Activated CD4-positive, alpha-beta T cell treated with anti-CD3 and anti-CD28 coated beads, Interleukin-2, amount 50 U/mL, for 48 hours (primary cell): ENCODE results near the gene HSD17B2.
"Not testable (repeated sequence)": the region's sequence is repeated elsewhere in the genome, so short reads cannot be mapped to it uniquely, and the experiment has no call there.

Experiments
- DNase-seq, 2 experiments: peaks; one replicate each; pipeline ENCODE4 v3.0.0-alpha.2; 2020

The HSD17B2 gene

DNA sequence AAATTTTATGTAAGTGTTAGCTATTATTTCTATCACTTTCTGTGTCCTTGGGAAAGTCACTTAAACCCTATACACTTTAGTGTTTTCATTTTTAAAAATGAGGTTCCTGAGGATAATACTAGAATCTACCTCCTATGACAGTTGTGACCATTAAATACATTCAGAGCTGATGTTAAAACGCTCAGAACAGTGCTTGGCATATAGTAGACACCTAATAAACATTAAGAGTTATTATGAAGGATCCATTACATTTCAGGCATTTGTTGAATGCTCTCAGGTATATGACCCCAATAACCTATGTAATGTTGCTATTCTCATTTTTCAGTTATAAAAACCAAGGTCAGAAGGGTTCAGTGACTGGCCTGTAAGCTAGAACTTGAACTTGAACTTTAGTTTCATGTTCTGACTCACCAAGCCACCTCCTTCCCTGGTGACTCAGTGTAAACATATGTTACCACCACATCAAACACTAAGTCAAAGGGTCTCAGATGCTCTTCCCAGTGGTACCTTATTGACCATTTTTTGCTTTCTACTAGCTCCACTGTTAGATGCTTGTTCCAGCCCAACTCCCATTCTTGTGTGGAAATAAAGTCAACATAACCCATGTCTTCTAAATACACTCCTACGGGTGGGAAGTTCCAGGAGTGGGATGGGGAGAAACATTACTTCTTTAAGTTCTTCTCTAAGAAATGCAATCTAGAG, 47.6 kb downstream of the HSD17B2 start:
- no peak for DNase-seq

DNA sequence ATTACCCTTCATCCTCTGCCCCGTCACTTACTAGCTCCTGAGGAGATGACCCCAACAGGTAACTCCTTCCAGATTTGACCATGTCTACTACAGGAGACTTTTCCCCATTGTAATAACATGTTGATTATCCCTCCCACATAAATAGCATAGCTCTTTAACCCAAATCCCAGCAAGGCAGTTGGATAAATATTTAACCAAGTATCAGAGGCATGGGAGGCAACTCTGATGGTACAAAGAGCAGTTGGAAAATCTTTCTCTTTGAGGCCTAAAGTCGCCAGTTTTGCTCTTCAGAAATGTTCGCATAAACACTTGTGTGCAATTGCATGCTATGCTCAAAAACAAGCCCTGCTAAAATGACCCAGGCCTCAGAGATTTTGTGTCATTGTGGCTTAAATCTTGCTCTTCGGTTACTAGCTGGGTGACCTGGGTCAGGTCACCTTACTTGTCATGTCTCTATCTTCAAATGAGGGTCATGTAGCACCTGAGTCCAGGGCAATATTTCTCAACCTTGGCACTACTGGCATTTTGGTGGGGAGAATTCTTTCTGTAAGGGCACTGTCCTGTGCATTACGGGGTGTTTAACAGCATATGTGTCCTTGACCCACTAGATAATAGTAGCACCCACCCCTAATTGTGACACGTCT, 48.8 kb downstream of the HSD17B2 start:
- DNase-seq = no peak

DNA sequence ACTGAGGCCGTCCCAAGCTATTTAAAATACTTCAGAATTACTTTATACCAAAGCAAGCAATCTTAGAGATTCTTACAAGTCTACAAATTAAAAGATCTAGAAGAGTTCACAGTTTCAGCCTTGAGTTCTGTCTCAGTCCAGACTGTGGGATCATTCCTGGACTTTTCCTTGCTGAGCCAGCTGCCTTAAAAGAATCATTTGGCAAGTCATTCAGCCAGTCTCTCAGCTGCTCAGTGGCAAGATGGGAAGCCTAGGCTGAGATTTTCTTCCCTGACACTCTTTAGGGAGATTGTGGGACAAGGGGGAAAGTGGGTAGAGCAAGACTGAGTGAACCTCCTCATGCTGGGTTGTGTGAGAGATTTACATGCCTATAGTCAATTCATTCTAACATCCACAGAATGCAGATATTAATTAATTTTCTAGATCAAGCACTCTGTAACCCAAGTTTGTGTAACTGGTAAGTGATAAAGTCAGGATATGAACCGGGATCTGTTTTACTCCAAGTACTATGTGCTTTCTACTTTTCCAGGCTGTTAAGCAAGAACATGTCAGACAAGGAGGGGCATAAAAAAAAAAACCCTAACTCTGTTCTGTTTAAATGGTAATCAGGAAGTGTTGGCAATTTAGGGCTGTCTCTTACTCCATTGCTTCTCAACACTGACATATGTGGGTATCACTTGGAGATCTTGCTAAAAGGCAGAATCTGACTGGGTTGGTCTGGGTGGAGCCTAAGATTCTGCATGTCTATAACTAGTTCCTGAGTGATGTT, 50.1 kb downstream of the HSD17B2 start:
- no peak for DNase-seq

DNA sequence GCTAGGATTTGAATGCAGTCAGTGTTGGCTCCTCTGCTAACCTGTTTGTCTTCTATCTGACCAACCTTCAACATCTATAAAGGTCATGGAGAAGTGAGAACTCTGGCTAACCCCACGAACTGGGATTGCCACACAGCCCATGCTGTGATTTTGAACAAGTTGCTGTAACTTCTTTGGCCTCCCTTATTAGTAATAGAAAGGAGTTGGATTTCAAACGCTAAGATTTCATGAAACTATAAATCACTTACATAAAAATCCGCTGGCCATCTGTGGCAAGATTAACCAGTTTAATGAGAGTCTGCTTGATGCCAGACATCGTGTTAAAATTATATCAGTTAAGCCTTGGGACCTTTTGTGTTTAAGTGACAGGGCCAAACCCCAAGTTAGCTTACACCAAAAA, 53.4 kb downstream of the HSD17B2 start:
- no peak for DNase-seq

DNA sequence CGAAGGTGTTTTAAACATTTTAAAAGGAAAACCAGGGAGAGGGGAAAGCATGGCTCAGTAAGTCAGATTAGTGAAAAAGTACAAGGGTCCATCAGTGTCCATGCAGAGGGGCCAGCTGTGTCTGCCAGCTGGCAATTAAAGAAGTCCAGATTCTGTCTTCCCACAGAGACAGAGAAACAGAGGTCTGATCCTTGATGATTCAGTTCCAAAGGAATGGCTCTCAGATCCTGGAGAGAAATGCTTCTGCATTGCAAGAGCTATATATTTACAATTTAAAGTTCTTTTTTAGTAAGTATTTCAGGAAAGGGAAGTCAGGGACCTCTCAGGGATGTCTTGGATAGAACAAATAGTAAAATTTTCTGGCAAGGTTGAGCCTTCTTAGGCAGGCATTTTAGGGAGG, 56.2 kb downstream of the HSD17B2 start:
- DNase-seq = no peak

DNA sequence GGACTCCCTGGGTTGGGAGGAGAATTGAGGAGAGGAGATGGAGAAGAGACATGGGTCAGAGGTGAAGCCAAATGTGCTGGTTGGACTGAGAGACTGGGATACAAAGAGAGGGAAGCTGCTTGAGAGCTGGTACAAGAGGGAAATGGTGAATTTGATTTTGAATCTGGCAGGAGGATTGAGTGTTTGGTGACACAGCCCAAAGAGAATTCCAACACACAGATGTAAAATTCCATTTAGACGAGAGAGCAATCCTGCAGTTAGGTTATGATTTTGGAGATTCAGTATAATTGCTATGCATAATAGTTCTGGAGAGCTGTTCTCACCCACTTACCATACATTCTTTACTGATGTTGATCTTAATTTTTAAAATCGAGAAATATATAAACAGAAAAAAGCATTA, 57.7 kb downstream of the HSD17B2 start:
- no peak for DNase-seq

DNA sequence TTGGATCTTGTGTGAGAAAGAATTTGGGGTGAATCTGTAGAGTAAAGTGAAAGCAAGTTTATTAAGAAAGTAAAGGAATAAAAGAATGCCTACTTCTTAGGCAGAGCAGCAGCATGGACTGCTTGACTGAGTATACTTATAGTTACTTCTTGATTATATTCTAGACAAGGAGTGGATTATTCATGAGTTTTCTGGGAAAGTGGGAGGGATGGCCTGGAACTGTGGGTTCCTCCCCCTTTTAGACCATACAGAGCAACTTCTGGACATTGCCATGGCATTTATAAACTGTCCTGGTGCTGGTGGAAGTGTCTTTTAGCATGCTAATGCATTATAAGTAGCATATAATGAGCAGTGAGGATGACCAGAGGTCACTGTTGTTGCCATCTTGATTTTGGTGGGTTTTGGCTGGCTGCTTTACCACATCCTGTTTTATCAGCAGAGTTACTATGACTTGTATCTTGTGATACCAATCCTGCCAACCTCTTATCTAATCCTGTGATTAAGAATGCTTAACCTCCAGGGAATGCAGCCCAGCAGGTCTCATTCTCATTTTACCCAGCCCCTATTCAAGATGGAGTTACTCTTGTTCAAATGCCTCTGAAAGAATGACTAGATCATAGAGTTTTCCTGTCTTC, 58.7 kb downstream of the HSD17B2 start:
- DNase-seq = no peak

DNA sequence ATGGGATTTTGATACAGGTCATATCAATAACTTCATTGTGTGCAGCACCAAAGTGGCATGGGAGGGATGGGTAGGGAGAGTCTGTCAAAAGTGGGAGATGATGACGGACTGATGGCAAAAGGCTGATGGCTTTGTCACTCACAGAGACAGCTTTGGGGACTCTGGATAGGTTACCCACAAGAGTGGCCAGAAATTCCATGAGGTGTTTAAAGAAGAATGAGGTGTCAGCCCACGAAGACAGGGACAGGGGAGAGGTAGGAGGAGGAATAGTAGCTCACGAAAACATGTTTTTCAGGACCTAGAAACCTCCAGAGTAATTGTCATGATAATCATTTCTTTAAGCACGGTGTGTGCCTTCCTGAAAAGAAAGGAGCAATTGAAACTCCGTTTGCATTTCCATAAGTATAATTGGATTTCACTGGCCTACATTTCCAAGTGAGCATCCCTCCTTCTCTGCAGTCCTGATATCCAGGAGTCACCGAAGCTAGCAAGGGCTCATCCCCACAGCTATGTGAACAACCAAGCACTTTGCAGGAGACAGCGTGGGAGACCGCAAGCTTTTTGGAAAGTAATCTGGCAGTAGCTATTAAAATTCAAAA, 60.0 kb downstream of the HSD17B2 start:
- DNase-seq = no peak

DNA sequence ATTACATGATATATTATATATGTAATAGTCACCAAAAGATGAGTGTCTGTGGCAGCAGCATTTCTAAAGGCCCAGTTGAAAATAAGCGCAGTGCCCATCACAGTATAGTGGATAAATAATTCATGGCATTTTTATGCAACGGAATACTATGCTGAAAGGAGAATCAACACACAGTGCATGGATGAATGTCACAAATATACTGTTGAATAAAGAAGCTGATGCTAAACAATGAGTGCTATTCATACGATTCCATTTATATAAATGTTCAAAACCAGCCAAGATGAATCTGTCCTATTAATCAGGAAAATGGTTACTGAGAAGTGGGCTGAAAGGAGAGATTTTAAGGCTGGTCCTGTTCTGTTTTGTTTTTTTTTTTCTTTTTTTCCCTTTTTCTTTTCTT, 61.6 kb downstream of the HSD17B2 start:
- no peak for DNase-seq

DNA sequence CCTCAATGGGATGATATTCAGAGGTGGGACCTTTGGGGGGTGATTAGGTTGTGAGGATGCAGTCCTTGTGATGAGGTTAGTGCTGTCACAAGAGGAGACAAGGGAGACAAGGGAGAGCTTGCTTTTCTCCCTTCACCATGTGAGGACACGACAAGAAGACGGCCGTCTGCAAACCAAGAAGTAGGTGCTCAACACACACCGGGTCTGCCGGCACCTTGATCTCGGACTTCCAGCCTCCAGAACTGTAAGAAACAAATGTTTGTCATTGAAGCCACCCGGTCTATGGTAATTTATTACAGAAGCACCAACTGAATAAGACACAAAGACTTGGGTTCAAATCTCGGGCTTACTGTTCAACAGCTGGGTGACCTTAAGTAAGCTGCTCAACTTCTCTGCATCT, 70.1 kb downstream of the HSD17B2 start:
- DNase-seq = no peak

DNA sequence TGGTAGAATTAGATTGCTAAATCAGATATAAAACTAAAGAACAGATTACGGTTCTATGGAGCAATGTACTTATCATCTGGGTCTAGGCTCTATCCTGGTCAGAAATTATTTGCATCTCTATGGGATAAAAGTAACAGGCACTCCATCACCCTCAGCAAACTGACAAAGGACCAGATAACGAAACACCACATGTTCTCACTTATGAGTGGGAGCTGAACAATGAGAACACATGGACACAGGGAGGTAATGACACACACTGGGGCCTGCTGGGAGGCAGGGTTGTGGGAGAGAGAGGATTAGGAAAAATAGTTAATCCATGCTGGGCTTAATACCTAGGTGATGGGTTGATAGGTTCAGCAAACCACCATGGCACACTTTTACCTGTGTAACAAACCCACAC, 73.0 kb downstream of the HSD17B2 start:
- DNase-seq = no peak

DNA sequence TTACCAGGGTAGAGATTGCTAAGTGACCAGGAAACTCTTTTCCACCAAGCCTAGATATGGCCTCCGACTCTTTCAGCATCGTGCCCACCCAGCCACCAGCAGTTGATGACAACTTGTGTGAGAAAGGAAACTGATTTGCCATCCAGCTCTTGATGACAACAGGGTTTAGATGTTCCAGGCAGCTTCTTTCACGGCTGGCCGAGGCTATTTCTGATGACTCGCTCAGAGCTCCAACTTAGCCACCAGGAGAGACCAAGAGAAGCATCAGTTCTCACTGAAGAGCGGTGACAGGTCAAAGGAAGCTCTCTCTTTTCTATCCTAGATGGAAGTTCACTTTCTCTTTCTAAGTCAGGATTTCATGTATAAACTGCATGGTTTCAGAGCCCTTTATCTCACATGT, 73.7 kb downstream of the HSD17B2 start:
- no peak for DNase-seq

DNA sequence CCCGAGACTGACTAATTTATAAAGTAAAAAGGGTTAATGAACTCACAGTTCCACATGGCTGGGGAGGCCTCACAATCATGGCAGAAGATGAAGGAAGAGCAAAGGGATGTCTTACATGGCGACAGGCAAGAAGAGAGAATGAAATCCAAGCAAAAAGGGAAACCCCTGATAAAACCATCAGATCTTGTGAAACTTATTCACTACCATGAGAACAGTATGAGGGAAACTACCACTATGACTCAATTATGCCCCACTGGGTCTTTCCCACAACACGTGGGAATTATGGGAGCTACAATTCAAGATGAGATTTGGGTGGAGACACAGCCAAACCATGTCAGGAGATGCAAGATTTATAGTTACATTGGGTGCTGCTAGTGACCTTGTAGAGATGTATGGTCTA, 74.2 kb downstream of the HSD17B2 start:
- not testable (repeated sequence) for DNase-seq

DNA sequence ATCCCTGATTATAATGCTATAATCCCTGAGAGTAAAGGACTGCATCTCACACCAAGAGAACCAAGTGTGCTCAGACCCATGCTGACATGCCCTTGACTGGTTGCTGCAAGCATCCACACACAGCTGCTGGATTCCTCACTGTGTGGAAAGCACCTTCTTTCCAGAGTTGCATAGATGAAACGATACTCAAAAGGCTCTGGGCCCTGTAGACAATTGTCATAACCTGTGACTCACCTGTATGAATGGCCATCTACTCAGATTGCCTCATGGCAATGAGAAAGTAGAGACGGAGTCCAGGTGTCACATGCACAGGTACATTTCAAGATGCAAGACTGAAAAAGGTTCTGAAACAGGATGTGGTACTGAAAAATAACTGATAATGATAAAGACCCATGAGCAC, 76.9 kb downstream of the HSD17B2 start:
- DNase-seq = no peak

DNA sequence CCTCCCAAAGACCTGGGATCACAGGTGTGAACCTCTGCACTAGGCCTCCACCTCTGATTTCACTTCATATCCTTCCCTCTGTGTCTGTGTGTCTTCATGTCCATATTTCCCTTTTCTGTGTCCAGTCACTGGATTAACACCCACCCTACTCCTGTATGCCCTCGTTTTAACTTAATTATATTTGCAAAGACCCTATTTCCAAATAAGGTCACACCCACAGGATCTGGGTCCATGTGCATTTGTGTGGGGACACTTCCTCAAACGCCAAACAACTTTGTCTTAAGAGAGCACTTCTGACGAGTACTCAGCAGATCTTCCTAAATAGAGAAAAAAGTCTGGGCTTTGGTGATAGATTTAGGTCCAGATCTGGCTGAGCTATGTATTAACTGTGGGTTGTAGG, 78.7 kb downstream of the HSD17B2 start:
- DNase-seq = no peak

DNA sequence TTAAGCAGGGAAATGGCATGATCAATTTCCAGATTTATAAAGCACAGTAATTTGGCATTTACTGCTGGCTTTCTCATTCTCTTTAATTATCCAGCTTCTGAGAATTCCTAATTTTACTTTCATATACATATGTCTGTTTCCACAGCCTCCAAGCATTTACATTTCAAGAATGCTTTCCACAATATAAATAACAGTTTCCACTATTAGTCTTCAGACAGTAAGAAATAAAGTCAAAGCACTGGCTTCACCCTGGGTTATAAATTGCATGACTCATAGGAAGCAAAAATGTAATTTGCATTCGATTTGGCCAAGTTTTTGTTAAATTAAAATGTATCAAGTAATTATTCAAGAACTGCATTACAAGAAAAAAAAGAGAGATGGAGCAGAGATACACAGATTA, 81.5 kb downstream of the HSD17B2 start:
- no peak for DNase-seq

DNA sequence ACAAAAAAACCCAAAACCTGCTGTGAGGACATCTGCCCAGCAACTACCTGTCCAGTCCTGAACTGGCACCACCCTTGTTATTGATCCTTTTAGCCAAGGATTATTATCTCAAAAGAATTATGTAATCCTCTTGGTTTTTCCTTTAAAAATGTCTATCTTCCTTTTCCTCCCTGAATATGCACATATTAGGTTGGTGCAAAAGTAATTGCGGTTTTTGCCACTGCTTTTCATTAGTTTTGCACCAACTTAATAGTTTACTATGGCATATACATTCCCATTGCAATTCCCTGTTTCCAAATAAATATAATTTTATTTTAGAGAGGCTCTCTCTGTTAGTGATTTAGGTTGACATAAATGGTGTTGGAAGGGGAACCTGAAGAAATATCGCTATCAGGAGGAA, 83.7 kb downstream of the HSD17B2 start:
- no peak for DNase-seq

DNA sequence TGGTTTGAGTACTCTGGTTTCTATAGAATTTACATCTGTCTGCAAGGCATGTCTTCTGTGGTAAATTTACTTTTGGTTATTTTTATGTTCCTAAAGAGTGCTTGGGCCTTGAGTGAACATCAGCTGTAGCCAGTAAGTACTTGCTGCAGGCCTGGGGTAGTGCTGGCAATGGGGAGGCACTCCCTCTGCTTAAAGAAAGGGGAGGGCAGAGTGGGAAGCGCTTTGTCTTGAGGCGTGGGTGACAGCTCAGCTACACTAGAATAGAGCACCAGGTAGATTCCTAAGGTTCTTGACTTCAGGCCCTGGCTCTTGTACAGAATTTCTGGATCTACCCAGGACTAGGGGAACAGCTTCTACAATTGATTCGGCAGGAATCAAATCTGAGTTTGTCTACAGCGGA, 84.4 kb downstream of the HSD17B2 start:
- no peak for DNase-seq

DNA sequence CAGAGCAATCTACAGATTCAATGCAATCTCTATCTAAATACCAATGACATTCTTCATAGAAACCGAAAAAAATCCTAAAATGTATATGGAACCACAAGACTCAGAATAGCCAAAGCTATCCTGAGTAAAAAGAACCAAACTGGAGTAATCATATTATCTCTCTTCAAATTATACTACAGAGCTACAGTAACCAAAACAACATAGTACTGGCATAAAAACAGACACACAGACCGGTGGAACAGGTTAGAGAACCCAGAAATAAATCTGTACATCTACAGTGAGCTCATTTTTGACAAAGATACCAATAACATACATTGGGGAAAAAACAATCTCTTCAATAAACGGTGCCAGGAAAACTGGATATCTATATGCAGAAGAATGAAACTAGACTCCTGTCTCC, 89.6 kb downstream of the HSD17B2 start:
- DNase-seq = no peak

DNA sequence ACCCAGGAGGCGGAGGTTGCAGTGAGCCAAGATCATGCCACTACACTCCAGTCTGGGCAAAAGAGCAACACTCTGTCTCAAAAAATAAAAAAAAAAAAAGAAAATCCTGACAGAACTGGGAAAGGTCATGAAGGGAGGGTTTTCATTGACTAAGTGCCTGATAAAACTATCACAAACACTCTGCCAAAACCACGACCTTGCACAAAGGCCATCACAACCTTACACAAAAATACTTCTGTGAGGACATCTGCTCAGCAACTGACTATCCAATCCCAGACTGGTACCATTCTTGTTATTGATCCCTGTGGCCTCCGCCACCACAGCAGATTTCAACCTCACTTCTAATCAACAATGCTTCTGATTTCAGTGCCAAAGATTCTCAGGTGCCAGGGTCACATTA, 94.8 kb downstream of the HSD17B2 start:
- DNase-seq = no peak

DNA sequence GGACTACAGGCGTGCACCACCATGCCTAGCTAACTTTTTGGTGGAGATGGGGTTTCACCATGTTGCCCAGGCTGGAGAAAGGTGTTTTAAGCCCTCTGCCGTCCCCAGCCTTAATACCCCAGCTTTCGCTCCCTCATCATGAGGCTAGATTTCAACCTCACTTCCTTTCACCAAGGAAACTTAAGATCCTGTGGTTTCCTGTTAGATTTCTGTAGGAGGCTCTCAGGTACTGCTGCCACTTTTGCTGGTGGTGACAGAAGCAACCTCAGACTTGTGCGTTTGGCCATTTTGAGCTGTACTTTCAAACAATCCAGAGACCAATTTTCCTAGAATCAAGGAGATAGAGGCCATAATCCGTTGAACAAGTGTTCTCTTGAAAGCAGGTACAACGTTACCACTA, 98.7 kb downstream of the HSD17B2 start:
- DNase-seq = peak; percentile 2 to 10

DNA sequence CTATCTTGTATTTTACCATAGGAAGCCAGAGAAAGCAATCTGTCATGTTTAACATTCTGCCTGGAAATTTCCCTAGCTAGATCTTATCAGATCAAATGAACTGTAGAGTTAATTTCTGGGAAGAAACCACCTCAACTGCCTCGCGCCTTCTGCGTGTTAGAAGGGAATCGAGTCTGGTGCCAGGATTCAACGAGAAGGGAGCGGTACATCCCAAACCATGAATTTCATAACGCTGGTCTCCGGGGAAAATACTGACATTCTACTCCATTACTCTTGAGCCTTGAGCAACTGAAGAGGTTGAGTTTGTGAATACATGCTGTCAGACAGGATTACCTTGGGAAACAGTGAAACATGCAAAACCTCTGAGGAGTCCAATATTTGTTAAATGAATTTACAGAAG, 99.8 kb downstream of the HSD17B2 start:
- no peak for DNase-seq

DNA sequence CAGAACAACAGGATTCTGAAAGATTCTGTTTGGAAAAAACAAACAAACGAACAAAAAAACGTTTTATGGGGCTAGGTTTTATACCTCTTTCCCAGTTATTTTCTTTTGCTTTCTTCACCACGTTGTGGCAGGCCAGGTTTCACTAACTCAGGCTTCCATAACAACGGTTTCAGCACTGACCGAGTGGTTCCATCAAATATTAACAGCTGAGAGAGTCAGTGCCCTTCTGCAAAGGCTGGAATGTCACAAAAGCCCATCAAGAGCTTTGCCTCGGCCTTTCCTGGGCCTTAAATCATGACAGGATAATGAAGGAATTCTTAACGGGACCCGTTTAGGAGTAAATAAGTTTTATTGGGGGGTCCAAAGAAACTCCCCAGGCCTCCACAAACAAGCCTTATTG, 100.8 kb downstream of the HSD17B2 start:
- DNase-seq = no peak
